Fibroblast of skin of left quadriceps (primary cell): ENCODE results near the gene DBP.
A peak's percentile ranks its signal among the peaks of the same experiment; 100 is the strongest.

Experiments used
- DNase-seq, 2 experiments: peaks; one replicate each; pipeline ENCODE4 v3.0.0-alpha.2; 2013; ENCODE audit warnings: low read depth in 2 of 2

Gene DBP

DNA sequence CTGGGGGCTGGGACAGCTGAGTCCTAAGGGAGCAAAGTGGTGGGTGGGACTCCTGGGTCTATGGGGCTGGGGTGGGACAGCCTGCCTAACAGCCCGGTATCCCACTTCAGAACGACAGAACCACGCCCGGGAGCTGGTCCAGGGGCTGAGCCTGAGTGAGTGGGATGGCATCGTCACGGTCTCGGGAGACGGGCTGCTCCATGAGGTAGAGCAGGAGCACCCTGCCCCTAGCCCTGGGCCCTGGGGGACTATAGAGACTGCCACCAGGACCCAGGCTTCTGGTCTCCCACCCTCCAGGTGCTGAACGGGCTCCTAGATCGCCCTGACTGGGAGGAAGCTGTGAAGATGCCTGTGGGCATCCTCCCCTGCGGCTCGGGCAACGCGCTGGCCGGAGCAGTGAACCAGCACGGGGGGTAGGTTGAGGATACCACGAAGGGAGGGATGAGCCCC is 9.3 kb downstream of the DBP start:
- DNase-seq = no peak

DNA sequence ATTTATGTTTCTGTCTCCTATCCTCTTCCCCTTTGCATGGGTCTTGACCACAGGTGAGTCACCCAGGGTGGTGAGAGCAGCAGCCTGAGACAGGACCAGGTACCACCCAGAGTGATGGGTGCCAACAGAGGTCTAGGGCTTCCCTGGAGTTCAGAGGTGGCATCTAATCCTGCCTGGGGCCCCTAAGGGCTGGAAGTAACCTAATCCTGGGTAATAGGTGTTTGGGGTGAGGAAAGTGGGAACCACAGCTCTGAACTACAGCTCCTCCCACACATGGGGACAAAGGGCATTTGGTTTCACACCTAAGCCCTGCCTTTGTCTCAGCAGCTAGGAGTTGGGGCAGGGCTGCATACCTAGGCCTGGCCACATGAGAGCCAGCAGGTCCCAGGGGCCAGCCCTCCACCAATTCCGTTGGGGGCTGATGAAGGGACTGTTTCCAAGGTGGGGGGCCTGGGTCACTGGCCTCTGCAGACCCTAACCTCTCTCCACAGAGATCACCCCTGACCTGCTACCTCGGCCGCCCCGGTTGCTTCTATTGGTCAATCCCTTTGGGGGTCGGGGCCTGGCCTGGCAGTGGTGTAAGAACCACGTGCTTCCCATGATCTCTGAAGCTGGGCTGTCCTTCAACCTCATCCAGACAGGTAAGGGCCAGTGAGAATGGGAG is 9.8 kb downstream of the DBP start:
- DNase-seq = no peak

DNA sequence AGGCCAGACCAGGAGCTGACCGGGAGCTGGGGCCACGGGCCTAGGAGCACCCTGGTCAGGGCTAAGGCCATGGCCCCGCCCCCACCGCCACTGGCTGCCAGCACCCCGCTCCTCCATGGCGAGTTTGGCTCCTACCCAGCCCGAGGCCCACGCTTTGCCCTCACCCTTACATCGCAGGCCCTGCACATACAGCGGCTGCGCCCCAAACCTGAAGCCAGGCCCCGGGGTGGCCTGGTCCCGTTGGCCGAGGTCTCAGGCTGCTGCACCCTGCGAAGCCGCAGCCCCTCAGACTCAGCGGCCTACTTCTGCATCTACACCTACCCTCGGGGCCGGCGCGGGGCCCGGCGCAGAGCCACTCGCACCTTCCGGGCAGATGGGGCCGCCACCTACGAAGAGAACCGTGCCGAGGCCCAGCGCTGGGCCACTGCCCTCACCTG is 11.3 kb downstream of the DBP start:
- no peak for DNase-seq

- no peak for DNase-seq
These were observed 12.1 kb downstream of the DBP start for GRCh38 chr19:48624791-48625723.

DNA sequence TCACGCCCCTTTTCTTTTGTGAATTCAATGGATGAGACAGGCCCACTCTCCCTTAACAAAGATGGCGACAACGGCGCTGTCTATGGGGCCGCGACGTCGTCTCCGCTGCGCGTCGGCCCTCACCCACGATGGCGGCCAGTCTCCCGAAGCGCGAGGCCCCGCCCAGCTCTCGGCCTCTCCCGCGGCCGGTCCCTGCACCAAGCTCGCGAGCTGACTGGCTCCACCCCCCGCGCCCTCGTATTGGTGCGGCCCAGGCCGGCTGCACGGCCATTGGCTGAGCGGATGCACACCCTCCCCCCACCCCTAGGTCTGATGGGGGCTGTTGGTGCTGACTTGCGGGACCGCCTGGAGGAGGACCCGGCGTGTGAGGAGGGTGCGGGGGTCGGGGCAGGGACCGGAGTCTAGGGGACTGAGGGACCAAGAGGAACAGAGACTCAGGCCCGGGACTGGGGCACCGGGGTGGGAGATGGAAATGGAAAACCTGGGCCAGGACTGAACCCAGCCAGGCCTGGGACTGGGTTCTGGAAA is 13.0 kb downstream of the DBP start:
- DNase-seq = peak; percentile 95 to 96

GRCh38 chr19:48623556-48624066 is 13.6 kb downstream of the DBP start:
- DNase-seq = no peak

DNA sequence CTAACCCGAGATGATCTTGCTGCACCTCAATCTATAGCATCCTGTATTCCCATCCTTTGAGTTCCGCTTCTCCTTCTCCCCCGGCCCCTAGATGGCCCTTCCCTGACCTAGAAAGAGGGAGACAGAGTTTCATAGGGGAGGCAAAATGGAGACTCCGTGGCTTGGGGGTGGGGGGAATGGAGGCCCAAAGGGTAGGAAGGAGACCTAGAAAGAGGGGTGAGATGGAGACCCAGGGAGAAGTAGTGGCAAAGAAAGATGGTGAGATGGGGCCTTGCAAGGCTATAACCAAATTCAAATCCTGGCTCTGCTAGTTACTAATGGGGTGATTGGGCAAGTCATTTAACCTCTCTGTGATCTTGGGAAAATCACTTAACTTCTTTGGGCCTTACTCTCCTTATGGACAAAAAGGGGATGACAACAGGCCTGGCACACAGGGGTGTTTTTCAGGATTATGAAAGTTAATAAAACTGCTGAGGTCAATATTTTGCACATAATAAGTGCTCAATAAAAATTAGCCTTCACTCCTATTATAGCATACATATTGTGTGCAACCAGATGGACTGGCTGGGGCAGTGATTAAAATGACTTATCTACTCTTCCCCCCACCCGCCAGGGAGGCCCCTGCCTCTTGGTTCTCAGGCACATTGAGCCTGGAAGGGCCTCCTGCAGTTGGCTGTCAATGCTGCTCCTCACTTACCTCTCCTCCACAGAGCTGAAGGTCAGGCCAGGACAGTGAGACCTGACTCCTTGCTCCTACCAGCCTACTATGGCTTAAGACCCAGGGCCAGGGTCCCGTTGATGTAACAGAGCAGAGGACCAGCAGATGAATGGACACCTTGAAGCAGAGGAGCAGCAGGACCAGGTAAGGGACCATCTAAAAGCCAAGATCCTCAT is 17.2 kb downstream of the DBP start:
- DNase-seq = no peak

DNA sequence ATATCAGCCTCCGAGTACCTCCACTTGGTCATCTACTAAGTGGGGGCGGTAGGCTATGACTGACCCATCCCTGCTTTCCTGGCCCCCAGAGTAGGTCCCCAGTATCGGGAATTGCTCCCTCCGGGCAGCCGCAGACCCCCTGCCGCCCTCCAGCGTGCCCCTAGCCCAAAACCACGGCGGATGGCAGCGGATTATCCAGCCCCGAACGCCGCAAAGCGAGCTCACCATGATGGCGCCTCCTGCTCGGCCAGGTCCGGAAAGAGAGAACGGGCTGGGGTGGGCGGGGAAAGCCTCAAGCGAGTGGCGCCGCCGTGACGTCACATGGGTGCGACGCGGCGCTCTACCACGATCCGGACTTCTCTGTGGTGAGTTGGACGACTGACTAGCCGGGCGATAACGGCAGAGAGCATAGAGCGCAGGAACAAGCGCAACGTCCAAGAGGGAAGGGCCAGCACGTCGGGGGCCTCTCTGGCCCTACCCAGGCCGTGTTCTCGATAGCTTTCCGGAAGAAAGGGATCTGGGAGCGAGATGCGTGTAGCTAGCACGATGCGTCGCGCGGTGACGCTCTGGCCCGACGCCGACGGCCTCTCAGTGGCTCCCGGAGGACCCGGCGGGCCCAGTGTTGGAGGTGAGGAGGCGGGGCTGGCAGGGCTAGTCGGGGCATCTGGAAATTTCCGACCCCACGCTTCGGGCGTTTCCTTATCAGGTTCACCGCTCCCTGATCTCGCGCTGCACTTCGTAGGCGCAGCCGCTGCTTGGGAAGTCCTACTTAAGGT is 18.1 kb downstream of the DBP start, which contains the start of the genes RPL18 and SPHK2:
Gene RPL18, minus strand, starts transcription at position 263 of the 776 bp plus-strand sequence. Its CDS starts 35 bp downstream, at position 228.
Gene SPHK2, plus strand, starts transcription at position 591 of the 776 bp plus-strand sequence. CDS start 1,009 bp downstream, outside the sequence.
- peak; percentile 99 for DNase-seq

DNA sequence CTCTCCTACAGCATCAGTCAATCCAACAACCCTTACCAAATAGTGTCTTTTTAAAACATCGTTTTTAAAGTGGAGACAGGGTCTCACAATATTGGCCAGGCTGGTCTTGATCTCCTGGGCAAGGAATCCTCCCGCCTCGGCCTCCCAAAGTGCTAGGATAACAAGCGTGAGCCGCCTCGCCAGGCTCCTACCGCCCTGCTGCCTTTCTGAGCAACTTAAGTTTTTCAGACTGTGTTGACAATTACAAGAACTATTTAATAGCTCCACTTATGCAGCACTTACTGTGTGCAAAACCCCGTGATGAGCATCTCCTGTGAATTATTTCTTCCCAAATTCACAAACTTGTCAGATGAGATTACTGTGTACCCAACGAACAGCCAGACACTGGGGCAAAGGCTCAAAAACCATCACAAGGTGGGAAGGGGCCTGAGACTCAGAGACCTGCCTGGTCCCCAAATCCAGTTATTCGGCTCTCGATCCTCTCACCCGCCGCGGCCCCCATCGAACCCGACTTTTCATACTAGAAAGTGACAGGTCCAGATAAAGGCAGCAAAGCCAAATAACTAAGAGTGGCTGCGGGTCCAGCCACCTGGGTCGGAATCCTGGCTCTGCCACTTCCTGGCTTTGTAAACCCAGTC is 18.8 kb downstream of the DBP start:
- DNase-seq = no peak

DNA sequence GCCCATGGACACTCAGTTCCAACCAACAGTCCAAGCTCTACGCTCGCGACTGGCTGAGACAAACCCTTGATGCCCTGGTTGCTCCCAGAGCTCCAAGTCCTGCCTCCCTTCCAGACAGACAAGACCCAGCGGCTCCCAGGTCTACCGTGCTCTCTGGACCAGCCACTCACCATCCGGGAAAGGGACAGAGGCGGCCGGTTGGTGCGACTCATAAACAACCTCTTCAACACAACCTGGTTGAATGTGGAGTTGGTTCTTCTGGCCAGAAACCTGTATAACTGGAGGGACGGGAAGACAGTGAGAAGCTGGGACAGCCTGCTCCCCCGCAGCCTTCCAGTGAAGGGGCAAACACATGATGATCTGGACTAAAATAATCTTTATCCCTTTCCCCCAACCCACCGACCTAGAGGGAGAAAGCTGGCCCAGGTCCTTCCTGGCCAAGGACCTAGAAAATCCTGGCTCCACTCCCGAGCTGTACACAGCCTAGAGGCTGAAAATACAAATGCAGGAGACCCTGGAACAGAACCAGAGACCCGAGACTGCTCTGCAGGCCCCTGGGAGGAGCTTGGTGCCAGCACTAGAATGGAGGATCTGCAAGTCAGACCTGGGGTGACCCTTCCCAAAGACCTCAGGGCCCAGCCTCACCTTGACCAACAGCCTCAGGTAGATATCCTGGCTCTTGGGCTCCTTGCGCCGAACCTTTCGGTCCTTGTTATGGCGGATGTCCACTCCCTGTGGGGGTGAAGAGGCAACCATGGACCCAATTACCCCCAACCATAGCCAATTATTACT is 19.8 kb downstream of the DBP start:
- DNase-seq = no peak

DNA sequence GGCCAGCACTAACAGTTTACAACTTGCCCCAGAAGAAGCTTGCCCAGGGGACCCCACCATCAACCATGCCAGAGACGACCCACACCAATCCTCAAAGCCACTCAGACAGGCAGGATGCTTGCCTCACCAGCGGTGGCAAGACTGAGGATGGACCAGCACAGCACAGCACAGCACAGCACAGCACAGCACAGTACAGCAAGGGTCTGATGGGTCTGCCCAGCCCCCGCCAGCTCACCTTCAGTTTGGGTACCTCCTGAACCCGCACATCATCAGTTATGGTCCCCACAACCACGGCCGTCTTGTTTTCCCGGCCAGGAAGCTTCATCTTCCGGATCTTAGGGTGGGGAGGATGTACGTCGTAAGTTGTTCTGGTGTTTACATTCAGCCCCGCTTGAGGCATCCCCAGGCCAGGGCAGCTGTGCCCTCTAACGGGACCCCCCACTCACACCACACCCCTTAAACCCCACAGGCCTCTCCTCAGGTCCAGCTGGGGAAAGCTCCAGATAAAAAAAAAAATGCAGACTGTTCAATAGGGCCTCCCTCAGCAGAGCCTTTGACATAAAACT is 20.6 kb downstream of the DBP start:
- no peak for DNase-seq

DNA sequence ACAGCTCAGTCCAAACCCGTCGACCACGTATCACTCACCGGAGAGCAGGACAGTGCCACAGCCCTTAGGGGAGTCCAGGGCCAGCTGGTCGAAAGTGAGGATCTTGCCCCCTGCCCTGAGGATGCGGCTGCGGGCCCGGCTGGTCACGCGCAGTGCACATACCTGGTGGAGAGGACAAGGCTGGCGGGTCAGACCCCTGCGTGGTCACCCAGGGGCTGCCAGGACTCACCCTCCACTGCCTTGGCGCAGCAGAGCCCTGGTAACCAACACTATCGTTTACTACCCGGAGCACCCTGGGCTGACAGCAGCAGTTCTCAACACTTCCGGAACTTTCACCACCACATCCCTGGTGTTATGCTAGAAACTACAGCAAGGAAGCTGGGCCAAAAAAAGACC is 21.1 kb downstream of the DBP start:
- DNase-seq = no peak

DNA sequence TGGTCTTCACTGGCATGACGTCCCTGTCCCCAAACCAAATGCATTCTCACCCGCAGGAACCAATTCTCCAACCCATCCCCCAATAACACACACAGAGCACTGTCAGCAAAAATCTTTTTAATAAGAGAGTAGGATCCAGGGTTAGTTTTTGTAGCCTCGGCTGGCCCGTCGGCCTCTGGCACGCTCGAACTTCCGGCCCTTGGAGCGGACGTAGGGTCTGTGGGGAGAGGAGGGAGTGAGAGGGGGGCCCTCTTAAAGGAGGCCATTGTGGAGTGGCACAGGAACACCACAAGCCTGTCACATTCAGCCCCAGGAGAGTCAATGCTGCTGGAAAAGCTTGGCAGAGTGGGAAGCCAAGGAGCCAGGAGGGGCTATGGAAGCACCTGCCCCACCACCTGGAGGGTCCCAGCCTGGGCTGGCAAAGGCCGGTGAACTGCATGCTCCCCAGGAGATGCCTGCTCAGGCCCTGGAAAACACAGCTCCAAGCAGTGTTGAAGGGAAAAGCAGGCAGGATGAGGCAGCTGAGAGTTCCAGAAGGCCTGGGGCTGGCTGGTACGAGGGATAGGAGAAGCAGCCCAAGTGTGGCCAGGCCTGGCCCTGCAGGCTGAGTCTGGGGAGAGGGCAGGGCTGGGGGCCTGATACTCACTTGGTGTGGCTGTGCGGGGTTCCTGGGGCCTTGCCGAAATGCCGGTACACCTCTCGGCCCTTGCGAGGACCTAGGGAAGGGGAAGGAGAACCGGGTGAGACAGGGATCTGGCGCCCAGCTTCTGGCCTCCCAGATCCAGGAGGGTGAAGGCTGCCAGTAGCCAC is 21.7 kb downstream of the DBP start:
- no peak for DNase-seq

DNA sequence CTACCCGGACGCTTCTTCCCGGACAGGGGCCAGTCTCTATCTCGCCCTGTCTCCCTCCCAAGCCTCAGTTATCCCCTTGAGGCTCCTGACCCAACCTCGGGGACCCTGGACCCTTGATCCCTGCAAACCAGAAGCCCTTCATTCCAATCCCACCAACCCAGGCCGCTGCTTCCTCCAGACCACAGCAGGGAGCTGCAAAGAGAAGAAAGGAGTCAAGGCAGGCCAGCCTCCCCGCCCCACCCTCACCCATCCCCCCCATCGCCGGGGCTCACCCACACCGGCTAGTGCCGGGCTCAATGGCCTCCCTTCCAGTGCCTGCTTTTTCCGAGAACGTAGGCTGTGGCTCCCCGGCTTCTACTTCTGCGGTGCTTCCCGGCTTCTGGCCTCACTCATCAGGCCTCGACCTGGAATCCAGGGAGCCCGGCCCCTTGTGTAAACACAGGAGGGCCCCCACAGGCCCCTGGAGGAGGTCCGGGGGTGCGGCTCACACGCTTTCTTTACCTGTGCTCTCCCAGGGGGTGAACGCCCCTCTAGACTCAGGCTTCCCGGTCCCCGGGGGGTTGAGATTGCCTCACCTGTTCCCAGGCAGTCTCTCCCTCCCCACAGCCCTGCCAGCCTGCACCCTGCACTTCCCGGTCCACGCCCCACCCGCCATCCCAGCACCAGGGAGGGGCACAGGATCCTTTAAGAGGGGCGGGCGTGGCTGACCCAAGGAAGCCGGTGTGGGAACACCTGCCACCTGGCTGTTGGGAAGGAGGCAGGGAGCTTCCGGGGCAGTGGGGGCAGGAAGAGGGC is 22.5 kb downstream of the DBP start, which contains the start of gene FAM83E:
Gene FAM83E, minus strand, starts transcription at position 641 of the 795 bp plus-strand sequence. CDS start 1,704 bp downstream, outside the sequence.
- DNase-seq = no peak

DNA sequence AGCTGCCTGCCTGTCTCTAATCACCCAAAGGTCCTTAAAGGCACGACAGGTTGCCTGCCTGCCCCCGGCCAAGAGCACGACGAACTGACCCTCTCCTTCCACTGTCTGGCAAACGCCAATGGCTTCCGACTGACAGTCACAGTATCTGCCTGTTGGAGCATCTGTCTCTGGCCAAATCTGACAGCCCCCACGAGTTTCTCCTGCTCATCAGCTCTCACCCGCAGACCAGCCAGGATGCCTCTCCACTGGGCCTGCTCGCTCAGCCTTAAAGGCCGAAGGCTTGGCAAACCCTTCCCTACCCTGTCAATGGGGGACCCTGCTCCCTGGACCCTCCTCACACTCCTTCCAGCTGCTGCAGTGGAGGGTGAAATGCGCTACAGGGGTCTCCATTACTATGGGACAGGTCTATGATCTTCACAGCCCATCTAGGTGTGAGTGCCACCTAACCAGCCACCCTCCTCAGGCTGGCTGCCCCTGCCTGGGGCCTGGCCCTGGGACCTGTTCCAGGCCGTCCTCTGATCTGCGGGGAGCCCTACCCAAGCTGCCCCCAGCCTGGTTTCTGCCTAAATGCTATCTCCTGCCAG is 23.2 kb downstream of the DBP start:
- DNase-seq = no peak

DNA sequence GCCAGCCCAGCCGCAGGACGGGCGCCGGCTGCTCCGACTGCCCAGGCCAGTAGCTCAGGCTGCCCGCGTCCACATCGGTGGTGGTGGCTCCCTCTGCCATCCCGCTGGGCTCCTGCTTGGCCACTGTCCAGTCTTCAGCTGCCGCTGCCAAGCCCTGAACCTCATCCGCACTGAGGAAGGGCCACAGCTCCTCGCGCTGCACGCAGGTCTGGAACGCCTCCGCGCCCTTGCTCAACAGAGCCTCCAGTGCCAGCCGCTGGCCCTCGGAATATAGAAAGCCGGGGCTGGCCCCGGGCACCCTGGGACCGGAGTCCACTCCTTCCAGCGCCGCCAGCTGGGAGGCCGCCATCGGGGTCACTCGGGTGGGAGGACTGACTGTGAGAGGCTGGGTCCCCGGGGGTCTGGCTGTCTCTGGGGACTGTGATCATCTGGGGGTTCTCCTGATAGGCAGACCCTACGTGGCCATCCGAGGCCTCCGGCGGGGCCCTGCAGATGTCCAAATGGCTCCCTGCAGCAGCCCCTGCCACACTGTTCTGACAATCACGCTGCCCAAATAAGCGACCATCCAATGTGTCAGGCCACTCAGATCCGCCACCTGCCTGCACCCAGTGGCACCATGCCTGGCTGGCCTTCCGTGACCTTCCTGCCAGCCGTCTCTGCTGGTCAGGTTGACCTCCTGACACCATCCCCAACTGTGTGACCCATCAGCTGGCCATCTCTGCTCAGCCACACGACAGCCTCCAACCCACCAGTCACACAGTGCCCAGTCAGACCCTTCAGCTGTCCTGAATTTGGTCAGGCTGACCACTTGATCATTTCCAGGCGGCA is 23.9 kb downstream of the DBP start:
- DNase-seq = no peak
